HG02623 (cell line): ENCODE results near the gene ETAA1.

Source experiments
- ATAC-seq: cut with Tn5 transposase; IDR thresholded peaks from one replicate; pipeline ENCODE4 v1.9.1; 2021; ENCODE audit warnings: moderate library complexity; ENCODE audit not compliant: unreplicated experiment

ETAA1 gene

DNA sequence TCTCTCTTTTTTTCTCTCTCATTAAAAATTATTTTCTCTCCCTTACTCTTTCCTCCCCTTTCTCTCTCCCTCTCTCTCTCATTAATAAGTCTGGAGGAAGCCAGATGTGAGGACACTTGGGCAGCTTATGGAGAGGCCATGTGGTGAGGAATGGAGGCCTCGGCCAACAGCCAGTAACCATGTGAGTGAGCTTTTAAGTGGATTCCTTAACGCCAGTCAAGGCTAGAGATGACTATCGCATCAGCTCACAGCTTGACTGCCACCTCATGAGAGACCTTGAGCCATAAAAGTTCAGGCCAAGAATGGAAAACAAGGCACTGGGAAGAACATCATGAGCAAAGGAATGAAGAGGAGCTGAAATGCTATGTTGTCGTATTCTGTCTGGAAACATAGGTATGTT lies 39.1 kb downstream of the ETAA1 start:
- ATAC-seq: no peak

DNA sequence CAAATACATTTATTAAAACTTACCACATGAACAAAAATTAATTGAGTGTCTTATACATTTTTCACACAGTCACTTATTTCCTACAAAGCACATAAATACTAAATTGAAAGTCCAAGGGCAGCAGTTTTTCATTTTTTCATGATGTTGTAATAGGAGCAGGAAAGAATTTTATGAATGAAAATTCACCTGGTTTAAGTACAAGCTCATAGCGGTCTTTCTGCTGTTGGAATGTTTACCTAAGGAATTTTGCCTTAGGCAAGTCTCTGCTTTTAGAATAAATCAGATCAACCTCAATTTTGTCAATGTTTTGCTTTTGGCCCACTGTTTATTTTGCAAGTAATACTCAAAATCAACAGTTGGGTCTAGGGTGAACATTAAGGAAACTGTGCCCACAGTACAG lies 40.0 kb downstream of the ETAA1 start:
- ATAC-seq: no peak

GRCh38 chr2:67438337-67438736 lies 41.2 kb downstream of the ETAA1 start:
- ATAC-seq: no peak

DNA sequence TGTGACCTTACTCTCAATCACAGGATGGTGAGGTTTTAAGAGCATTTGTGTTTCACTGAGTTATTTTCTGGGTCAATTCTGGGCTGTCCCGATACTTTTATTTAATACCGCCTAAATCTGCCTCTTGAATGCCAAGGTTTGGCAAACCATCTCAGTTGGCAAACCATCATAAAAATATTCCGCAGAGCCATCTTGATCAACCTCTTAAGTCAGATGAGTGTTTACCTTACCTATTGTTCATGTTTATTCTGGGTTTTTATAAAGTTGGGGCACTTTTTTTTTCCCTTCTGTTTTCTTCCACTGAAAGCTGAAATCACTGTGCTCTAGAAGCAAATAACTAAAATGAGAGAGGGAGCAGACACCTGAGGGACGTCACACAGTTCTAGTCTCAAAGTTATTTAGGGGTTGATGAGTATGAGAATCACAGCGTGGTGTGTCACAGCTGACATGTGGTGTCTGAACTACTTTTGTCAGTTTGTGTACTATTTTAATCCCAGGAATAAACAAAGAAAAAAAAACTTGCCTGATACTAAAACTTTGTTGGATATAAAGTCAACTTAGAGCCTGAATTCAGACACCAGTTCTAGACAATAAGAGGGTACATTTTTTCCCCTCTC lies 48.6 kb downstream of the ETAA1 start:
- no peak for ATAC-seq

DNA sequence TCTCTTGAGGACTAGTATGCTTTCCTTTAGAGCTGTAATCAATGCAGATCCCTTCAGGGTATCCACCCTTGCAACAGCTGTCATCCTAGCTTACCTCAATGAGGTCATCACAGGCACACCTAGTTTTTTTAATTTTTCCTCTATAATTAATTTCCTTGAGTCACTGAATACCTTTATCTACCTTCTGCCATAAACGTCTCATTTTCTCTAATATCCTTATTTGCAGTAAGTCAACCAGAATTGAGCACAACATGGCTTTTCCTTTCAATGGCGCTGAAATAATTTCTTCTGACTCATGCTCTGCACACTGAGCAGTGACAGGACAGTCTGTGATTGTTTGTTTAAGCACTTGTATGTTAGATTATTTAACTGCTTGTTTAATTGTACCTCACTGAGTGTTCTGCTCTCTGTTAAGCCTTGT lies 49.4 kb downstream of the ETAA1 start:
- ATAC-seq: no peak

GRCh38 chr2:67448648-67449047 lies 51.5 kb downstream of the ETAA1 start:
- ATAC-seq: no peak

DNA sequence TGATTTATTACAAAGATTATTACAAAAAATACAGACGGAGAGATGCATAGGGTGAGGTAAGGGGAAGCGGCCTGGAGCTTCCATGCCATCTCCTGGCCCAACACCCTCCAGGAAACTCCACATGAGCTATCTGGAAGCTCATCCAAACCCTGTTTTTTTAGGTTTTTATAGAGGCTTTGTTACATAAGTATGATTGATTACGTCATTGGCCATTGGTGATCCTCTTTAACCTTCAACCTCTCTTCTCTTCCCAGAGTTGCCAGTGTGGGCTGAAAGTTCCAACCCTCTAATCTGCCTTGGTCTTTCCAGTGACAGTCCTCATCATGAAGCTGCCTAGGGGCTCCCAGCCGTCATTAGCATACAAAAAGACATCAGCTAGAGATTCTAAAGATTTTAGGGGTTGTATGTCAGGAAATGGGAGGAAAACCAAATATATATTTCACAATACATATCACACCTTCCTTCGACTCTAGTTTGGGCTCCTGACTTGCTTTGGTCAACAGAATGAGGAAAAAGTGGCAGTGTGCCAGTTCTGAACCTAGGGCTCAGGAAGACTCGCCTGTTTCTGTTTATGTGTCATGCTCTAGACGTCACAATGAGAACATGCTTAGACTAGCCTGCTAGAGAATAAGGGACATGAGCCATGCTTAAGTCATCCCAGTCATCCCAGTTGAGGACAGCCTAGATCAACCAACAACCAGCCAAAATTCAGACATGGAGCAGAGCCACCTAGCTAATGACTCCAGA lies 54.1 kb downstream of the ETAA1 start:
- no peak for ATAC-seq

- no peak for ATAC-seq
These were observed 56.2 kb downstream of the ETAA1 start for GRCh38 chr2:67453310-67453709.

- no peak for ATAC-seq
These were observed 58.3 kb downstream of the ETAA1 start for GRCh38 chr2:67455219-67456142.

DNA sequence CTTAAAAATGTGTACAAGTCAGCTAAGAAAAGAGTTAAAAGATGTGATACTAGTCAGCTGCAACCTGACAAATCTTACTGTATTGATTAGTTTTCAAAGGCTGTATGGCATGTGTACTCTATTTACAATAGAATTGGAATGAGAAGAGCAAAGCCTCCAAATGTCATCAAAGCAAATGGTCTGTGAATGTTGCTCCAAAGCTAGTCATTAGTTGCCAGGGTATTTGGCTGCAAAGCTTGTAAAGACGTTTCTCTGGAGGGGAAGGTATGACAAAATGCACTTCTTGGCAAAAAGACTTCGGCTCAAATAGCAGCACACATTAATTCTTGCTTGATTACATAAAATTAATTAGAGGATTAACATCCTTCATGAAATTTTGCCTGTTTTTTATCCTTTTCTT lies 59.3 kb downstream of the ETAA1 start:
- ATAC-seq: no peak

GRCh38 chr2:67457699-67458098 lies 60.6 kb downstream of the ETAA1 start:
- ATAC-seq: no peak

GRCh38 chr2:67459761-67460160 lies 62.6 kb downstream of the ETAA1 start:
- no peak for ATAC-seq
